Measurements from ENCODE around the gene ADRB2.

The ADRB2 gene

DNA sequence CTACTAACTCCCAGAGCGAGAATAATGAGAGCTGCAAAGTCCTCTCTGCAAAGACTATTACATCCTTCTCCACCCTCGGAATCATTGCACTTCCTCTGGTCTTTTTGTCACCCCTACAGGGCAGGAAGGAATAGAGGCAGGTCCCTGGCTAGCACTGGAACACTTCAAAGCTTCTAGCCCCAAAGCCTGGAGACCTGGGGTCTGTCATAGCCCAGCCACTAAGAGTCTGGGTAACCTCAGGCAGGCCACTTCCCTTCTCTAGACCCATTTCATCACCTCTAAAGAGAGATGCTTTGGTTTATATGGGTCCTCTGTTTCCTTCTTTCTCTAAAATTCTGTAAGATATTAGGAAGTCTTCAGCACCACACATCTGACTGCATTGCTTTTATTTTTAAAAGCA, 6.7 kb downstream of the ADRB2 start:
- Histone ChIP-seq H3K36me3 (ENCODE audit: control insufficient read depth, low read length) (peaks cover 5% of the 10 kb centered on the region; the same call in 1 of the 2 replicates), H3K9me2 (replicated peaks; ENCODE audit: control insufficient read depth, low read length) (no peaks in the 10 kb centered on the region), H3K27ac (ENCODE audit: low read depth, low read length) (peak overlapping the region; percentile 88), H3K4me1 (ENCODE audit: control insufficient read depth, low read length) (peaks cover 81% of the 10 kb centered on the region), H3K27me3 (ENCODE audit: control insufficient read depth, low read length) (no peaks in the 10 kb centered on the region), H4K20me1 (ENCODE audit: control insufficient read depth, insufficient read depth, low read depth, low read length) (no peaks in the 10 kb centered on the region), H3K4me2 (ENCODE audit: low read length) (peak overlapping the region; percentile 89), H3K79me2 (ENCODE audit: control insufficient read depth, low read length) (no peaks in the 10 kb centered on the region), H3F3A (ENCODE audit: control insufficient read depth, insufficient read depth) (peaks cover 10% of the 10 kb centered on the region), H3K4me3 (ENCODE audit: low read length) (peak overlapping the region; percentile 57), H3K9me3 (ENCODE audit: control insufficient read depth, insufficient read depth, low read length) (no peaks in the 10 kb centered on the region)
- TF ChIP-seq CTCF (IDR thresholded peaks at IDR 0.05; ENCODE audit: low read depth, low read length, poor library complexity, severe bottlenecking), result no peak
- no peak for TF ChIP-seq EZH2phosphoT487 (IDR thresholded peaks at IDR 0.05; ENCODE audit: borderline replicate concordance, low read length)

DNA sequence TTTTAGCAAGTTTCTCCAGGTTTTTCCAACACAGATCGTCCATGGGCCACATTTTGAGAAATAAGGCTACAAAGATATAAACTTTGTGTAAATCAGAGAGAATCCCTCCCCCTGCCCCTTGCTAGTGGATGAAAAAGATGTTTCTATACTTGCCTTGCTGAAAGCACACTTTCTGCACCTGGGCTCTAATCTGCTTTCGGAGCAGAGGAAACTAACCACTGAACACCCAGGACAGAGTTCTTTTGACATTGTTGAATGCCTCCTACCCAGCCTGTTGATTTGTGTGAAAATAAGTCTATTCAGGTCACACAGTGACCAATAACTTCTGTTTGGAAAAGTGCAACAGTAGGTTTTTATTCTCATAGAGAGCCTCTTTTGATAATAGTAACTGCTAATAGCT, 7.5 kb downstream of the ADRB2 start:
- Histone ChIP-seq H3K27ac (ENCODE audit: low read depth, low read length) (no peak overlapping the region), H3K4me2 (ENCODE audit: low read length) (peak overlapping the region; percentile 48), H3K27me3 (ENCODE audit: control insufficient read depth, low read length) (no peaks in the 10 kb centered on the region), H3F3A (ENCODE audit: control insufficient read depth, insufficient read depth) (peaks cover 10% of the 10 kb centered on the region), H3K9me2 (replicated peaks; ENCODE audit: control insufficient read depth, low read length) (no peaks in the 10 kb centered on the region), H3K4me3 (ENCODE audit: low read length) (no peak overlapping the region), H3K4me1 (ENCODE audit: control insufficient read depth, low read length) (peaks cover 72% of the 10 kb centered on the region), H3K9me3 (ENCODE audit: control insufficient read depth, insufficient read depth, low read length) (no peaks in the 10 kb centered on the region), H3K79me2 (ENCODE audit: control insufficient read depth, low read length) (no peaks in the 10 kb centered on the region), H3K36me3 (ENCODE audit: control insufficient read depth, low read length) (peaks cover 5% of the 10 kb centered on the region; the same call in 1 of the 2 replicates), H4K20me1 (ENCODE audit: control insufficient read depth, insufficient read depth, low read depth, low read length) (no peaks in the 10 kb centered on the region)
- no peak for TF ChIP-seq CTCF (IDR thresholded peaks at IDR 0.05; ENCODE audit: low read depth, low read length, poor library complexity, severe bottlenecking)

DNA sequence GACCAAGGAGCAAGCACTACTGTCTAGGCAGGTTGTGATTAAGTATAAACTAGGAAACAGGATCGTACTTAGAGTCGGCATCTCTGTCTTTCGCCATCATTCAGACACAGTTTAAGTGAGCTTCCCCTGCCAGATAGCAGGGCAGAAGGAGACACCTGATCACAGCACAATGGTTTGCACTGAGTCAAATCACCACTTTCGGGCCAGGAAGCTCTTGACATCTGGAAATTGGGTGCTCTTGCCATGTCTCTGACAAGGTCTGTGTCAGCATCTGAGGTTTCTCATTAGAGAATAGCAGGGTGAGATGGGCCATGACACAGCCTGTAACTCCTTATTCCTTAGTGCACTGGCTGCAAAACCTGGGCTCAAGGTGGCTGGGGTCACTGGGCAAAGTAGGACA, 8.3 kb downstream of the ADRB2 start:
- Histone ChIP-seq H3K4me3 (ENCODE audit: low read length) (0 out of 2 replicates have a peak overlapping the region, but pooled peaks have one; percentile 19), H3K9me3 (ENCODE audit: control insufficient read depth, insufficient read depth, low read length) (no peaks in the 10 kb centered on the region), H4K20me1 (ENCODE audit: control insufficient read depth, insufficient read depth, low read depth, low read length) (no peaks in the 10 kb centered on the region), H3K79me2 (ENCODE audit: control insufficient read depth, low read length) (no peaks in the 10 kb centered on the region), H3K36me3 (ENCODE audit: control insufficient read depth, low read length) (peaks cover 5% of the 10 kb centered on the region; the same call in 1 of the 2 replicates), H3K4me1 (ENCODE audit: control insufficient read depth, low read length) (peaks cover 65% of the 10 kb centered on the region), H3K4me2 (ENCODE audit: low read length) (peak overlapping the region; percentile 48), H3K9me2 (replicated peaks; ENCODE audit: control insufficient read depth, low read length) (no peaks in the 10 kb centered on the region), H3K27ac (ENCODE audit: low read depth, low read length) (no peak overlapping the region), H3F3A (ENCODE audit: control insufficient read depth, insufficient read depth) (peaks cover 10% of the 10 kb centered on the region), H3K27me3 (ENCODE audit: control insufficient read depth, low read length) (no peaks in the 10 kb centered on the region)
- TF ChIP-seq CTCF (IDR thresholded peaks at IDR 0.05; ENCODE audit: low read depth, low read length, poor library complexity, severe bottlenecking) (no peak), EZH2phosphoT487 (IDR thresholded peaks at IDR 0.05; ENCODE audit: borderline replicate concordance, low read length) (no peak)
